NCI-H748 treated with DMSO at 0.1 percent for 48 hours (cell line): ENCODE data around the gene TUBGCP4.

ENCODE experiments used
- DNase-seq: peaks from one replicate; lab custom pipeline; 2025; lab: John Stamatoyannopoulos, UW

Gene TUBGCP4

GRCh38 chr15:43404130-43404529 is 33.2 kb downstream of the TUBGCP4 start:
- no peak for DNase-seq

- no peak for DNase-seq
Measured at GRCh38 chr15:43406189-43406588, 35.3 kb downstream of the TUBGCP4 start.

GRCh38 chr15:43406808-43407207 is 35.9 kb downstream of the TUBGCP4 start:
- DNase-seq, result no peak

- no peak for DNase-seq
Measured at GRCh38 chr15:43408789-43409188, 37.9 kb downstream of the TUBGCP4 start.

- DNase-seq, result no peak
Measured at GRCh38 chr15:43410572-43411214, 39.8 kb downstream of the TUBGCP4 start.

- DNase-seq, result no peak
Measured at GRCh38 chr15:43412096-43412495, 41.2 kb downstream of the TUBGCP4 start.

GRCh38 chr15:43414196-43414595 is 43.3 kb downstream of the TUBGCP4 start:
- DNase-seq, result no peak

GRCh38 chr15:43420435-43420834 is 49.5 kb downstream of the TUBGCP4 start:
- DNase-seq, result no peak

GRCh38 chr15:43420876-43421275 is 50.0 kb downstream of the TUBGCP4 start:
- DNase-seq, result no peak

GRCh38 chr15:43423793-43424192 is 52.9 kb downstream of the TUBGCP4 start:
- no peak for DNase-seq

- no peak for DNase-seq
Measured at GRCh38 chr15:43429687-43430086, 58.8 kb downstream of the TUBGCP4 start.

- DNase-seq, result no peak
Measured at GRCh38 chr15:43433165-43433564, 62.3 kb downstream of the TUBGCP4 start.

- DNase-seq, result no peak
Measured at GRCh38 chr15:43433661-43434303, 62.9 kb downstream of the TUBGCP4 start.

- no peak for DNase-seq
Measured at GRCh38 chr15:43434446-43434845, 63.5 kb downstream of the TUBGCP4 start.

- no peak for DNase-seq
Measured at GRCh38 chr15:43436395-43436794, 65.5 kb downstream of the TUBGCP4 start.

GRCh38 chr15:43439268-43439667 is 68.4 kb downstream of the TUBGCP4 start:
- no peak for DNase-seq

GRCh38 chr15:43440721-43441281 is 69.9 kb downstream of the TUBGCP4 start:
- DNase-seq, result no peak

- no peak for DNase-seq
Measured at GRCh38 chr15:43441316-43441715, 70.4 kb downstream of the TUBGCP4 start.

- DNase-seq, result no peak
Measured at GRCh38 chr15:43446344-43446743, 75.4 kb downstream of the TUBGCP4 start.

GRCh38 chr15:43449981-43450380 is 79.1 kb downstream of the TUBGCP4 start:
- DNase-seq, result no peak
